Left lung (tissue), 10 donors: Measurements from ENCODE around the gene MAP3K4. TPM values are rescaled to one million over a fixed set of nuclear protein-coding genes. Genes with fewer than 3 reads are reported as not detected.

ENCODE experiments used
- ATAC-seq: fragments of 200-7000 bp; cut with Tn5 transposase; one replicate; pipeline ENCODE4 v1.9.1; 2020; ENCODE audit warnings: moderate library complexity
- DNase-seq, 4 donors: peaks; one replicate each; pipeline ENCODE4 v3.0.0-alpha.2; 2013 to 2020
- H3K27ac ChIP-seq, 2 donors: fragments of 200-600 bp; sonication (generic) in 1 of 2; one replicate each; pipeline versions ENCODE4 v1.5.0 to v1.8.0; 2020 to 2021
- H3K27me3 ChIP-seq, 2 donors: fragments of 200-600 bp; sonication (generic) in 1 of 2; one replicate each; pipeline versions ENCODE4 v1.5.0 to v1.8.0; 2020 to 2021
- H3K36me3 ChIP-seq, 2 donors: fragments of 200-600 bp; sonication (generic) in 1 of 2; one replicate each; pipeline versions ENCODE4 v1.5.0 to v1.8.0; 2020 to 2021
- H3K4me1 ChIP-seq, 2 donors: fragments of 200-600 bp; one replicate each; pipeline ENCODE4 v1.8.0; 2021
- H3K4me3 ChIP-seq, 2 donors: fragments of 200-600 bp; sonication (generic) in 1 of 2; one replicate each; pipeline versions ENCODE4 v1.5.0 to v1.8.0; 2020 to 2021; ENCODE audit warnings: mild to moderate bottlenecking in 1 of 2
- H3K9me3 ChIP-seq, 2 donors: fragments of 200-600 bp; sonication (generic) in 1 of 2; one replicate each; pipeline versions ENCODE4 v1.5.0 to v1.8.0; 2020 to 2021
- intact Hi-C, 2 donors: fragments of 100-400 bp; cut with DNase I; formaldehyde crosslinking; loops; one replicate each; pipeline versions ENCODE4 v1.11.2 to v1.14.2; 2022
- polyA plus RNA-seq, 6 donors: library from polyadenylated mRNA; unstranded; fragments of 120-200 nt; gene quantifications; one replicate each; pipeline ENCODE4 v1.2.1, GENCODE V29; 2013; ENCODE audit not compliant: insufficient read length in 6 of 6
- total RNA-seq, 2 donors: library from RNA; stranded (reverse); fragmentation: NEBNext Ultra II Directional; extraction: Animal tissue kit (Norgen Biotek cat#: 25700); gene quantifications; one replicate each; pipeline ENCODE4 v1.2.1, GENCODE V29; 2021
- TF ChIP-seq, protein P1 (sequence below), 2 donors: fragments of 200-600 bp; sonication (generic) in 1 of 2; IDR thresholded peaks; one replicate each; pipeline versions ENCODE4 v1.5.0 to v1.8.0; 2021; ENCODE audit warnings: antibody characterized with exemption in 2 of 2
- donor health status: DM: no; HTN: yes; CAD: no.
- donor health status: DM: no; HTN: no; CAD: no.

Gene MAP3K4
- total and polyA plus RNA-seq, 8 donors = 35.6 to 51.8 (median 45.8) TPM

GRCh38 chr6:161153725-161154124 is 162.2 kb downstream of the MAP3K4 start:
- ATAC-seq (peak; percentile 10), DNase-seq (no peak)
- H3K36me3 ChIP-seq = peaks cover 0 to 35% of the 10 kb centered on the region in 2 donors
- intact Hi-C loops = no loop called here
- H3K4me3 ChIP-seq = no peak overlapping the region
- H3K9me3 ChIP-seq = no peaks in the 10 kb centered on the region
- H3K27me3 ChIP-seq = no peaks in the 10 kb centered on the region
- no peaks in the 10 kb centered on the region for H3K4me1 ChIP-seq
- TF ChIP-seq, protein P1, sequence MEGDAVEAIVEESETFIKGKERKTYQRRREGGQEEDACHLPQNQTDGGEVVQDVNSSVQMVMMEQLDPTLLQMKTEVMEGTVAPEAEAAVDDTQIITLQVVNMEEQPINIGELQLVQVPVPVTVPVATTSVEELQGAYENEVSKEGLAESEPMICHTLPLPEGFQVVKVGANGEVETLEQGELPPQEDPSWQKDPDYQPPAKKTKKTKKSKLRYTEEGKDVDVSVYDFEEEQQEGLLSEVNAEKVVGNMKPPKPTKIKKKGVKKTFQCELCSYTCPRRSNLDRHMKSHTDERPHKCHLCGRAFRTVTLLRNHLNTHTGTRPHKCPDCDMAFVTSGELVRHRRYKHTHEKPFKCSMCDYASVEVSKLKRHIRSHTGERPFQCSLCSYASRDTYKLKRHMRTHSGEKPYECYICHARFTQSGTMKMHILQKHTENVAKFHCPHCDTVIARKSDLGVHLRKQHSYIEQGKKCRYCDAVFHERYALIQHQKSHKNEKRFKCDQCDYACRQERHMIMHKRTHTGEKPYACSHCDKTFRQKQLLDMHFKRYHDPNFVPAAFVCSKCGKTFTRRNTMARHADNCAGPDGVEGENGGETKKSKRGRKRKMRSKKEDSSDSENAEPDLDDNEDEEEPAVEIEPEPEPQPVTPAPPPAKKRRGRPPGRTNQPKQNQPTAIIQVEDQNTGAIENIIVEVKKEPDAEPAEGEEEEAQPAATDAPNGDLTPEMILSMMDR (IDR thresholded peaks at IDR 0.05) = no peak
- no peak overlapping the region for H3K27ac ChIP-seq

DNA sequence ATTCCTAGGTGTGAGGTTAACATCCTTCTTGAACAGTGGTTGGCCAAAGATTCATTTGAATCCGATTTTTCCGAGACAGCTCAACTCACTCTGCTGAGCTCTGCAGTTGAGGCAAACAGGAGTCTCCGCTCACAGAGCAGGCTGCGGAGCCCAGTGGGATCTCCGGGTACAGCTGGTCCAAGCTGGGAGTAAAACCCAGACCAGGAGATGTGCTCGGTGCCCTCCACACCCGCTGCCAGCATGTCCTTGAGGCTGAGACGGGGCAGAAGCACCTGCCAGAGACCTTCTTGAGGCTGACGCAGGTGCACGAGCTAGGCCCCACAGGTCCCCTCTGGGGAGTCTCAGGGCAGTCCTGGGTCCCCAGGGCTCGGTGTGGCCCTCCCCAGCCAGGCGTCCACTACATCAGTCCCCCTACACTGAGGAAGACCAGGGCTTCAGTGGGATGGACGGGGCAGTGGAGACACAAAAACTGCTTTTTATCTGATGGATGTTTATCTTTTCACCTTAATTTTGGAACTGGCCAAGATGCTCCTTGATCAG is 163.3 kb downstream of the MAP3K4 start:
- Histone ChIP-seq H3K27ac (no peak overlapping the region), H3K4me3 (no peak overlapping the region), H3K9me3 (no peaks in the 10 kb centered on the region), H3K4me1 (no peaks in the 10 kb centered on the region), H3K36me3 (peaks cover 0 to 38% of the 10 kb centered on the region in 2 donors), H3K27me3 (no peaks in the 10 kb centered on the region)
- TF ChIP-seq, protein P1 (IDR thresholded peaks at IDR 0.05) = no peak
- intact Hi-C loops = no loop called here
- DNase-seq (no peak), ATAC-seq (no peak)

- intact Hi-C loops = no loop called here
- Histone ChIP-seq H3K4me3 (no peak overlapping the region), H3K27ac (no peak overlapping the region)
These were observed 169.6 kb downstream of the MAP3K4 start for GRCh38 chr6:161161121-161161520.

DNA sequence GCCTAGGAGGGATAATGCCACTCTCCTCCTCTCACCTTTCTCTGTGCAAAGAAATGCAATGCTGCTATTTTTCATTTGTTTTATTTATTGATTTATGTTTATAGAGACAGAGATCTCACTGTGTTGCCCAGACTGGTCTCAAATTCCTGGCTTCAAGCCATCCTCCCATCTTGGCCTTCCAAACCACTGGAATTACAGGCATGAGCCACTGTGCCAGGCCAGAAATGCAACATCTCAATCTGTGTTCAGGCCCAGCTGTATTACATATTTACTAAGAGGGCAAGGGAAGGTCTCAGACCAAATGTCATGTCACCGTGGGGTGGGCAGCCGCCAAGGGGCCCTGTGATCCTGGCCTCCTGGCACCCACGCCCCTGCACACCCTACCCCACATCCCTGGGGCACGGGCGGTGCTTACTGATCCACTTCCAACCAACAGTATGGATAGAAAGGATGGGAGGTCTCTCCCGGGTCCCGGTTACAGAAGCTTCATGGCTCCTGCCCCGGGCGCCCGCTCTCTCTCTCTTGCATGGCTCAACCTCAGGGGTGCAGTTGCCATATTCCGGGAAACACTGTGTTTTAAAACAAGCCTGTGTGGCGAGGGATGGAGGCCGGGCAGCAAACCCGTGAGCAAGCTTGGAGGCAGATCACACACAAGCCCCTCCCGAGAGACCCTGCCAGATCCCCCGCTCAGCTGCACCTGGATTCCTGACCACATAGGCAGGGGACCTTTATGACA is 170.5 kb downstream of the MAP3K4 start:
- Histone ChIP-seq H3K9me3 (no peaks in the 10 kb centered on the region), H3K36me3 (peaks cover 0 to 59% of the 10 kb centered on the region in 2 donors), H3K27ac (no peak overlapping the region), H3K4me3 (no peak overlapping the region), H3K27me3 (no peaks in the 10 kb centered on the region), H3K4me1 (no peaks in the 10 kb centered on the region)
- TF ChIP-seq, protein P1 (IDR thresholded peaks at IDR 0.05) = no peak
- intact Hi-C loops = no loop called here
- ATAC-seq (no peak), DNase-seq (peak in 1 of 4 donors; percentile 65)

More at GRCh38 chr6:161161121-161161520, 169.6 kb downstream of the MAP3K4 start:
- Histone ChIP-seq H3K27me3 (no peaks in the 10 kb centered on the region), H3K9me3 (no peaks in the 10 kb centered on the region), H3K36me3 (peaks cover 0 to 57% of the 10 kb centered on the region in 2 donors), H3K4me1 (no peaks in the 10 kb centered on the region)
- DNase-seq (no peak), ATAC-seq (no peak)
- TF ChIP-seq, protein P1 (IDR thresholded peaks at IDR 0.05) = no peak

DNA sequence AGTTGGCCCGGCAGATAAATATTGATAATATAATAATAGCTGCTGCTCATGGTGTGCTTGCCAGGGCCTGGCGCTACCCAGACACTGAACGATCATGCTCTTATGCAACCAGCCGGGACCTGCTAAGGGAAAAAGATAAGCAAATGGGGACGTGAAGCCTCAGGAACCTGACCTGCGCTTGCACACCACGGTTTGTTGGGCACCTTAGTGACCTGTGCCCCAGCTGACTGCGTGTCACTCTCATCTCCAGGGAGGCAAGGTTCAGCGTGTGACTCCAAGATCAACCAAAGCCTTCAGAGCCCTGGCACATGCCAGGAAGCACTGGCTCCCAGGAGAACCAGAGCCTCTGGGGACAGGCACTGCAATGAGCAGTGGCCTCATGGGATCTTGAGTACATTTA is 171.2 kb downstream of the MAP3K4 start:
- Histone ChIP-seq H3K4me1 (no peaks in the 10 kb centered on the region), H3K27ac (no peak overlapping the region), H3K9me3 (no peaks in the 10 kb centered on the region), H3K36me3 (peaks cover 0 to 59% of the 10 kb centered on the region in 2 donors), H3K4me3 (no peak overlapping the region), H3K27me3 (no peaks in the 10 kb centered on the region)
- DNase-seq = no peak
- intact Hi-C loops = no loop called here
- TF ChIP-seq, protein P1 (IDR thresholded peaks at IDR 0.05) = no peak
- ATAC-seq = no peak
